Measurements from ENCODE around the gene MPPED1. TPM values are rescaled to one million over a fixed set of nuclear protein-coding genes. Genes with fewer than 3 reads are reported as not detected.
A peak's percentile ranks its signal among the peaks of the same experiment; 100 is the strongest.

Gene MPPED1
- total and polyA plus RNA-seq, 10 donors: 0.02 to 0.13 (median 0.04) TPM; not detected in 6

DNA sequence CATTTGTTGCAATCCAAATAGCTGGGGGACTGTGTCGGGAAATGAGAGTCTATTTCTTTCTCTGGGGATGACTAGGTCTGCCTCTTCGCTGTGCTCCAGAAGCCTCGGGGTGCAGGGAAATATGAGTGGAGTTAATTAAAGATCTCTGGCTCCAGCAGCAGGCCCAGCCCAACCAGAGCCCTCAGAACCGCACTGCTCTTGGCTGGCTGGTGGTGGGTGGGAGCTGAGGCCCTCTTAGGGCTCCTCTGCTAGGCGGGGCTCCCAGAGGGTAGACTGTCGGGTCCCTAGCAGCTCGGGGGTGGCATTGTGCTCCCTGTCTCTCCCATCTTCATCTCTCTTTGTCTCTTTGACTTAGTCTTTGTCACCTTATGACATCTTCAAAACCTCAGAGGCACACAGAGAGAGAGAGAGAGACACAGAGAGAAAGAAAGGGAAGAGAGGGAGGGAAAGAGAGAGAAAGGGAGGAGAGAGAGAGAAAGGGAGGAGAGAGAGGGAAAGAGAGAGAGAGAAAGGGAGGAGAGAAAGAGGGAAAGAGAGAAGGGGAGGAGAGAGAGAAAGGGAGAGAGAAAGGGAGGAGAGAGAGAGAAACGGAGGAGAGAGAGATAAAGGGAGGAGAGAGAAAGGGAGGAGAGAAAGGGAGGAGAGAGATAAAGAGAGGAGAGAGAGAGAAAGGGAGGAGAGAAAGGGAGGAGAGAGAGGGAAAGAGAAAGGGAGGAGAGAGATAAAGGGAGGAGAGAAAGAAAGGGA lies 20.2 kb downstream of the MPPED1 start:
- H3K27me3 ChIP-seq (replicated peaks in 1 of 7): peaks cover 0 to 94% (median 14%) of the 10 kb centered on the region in 7 donors

DNA sequence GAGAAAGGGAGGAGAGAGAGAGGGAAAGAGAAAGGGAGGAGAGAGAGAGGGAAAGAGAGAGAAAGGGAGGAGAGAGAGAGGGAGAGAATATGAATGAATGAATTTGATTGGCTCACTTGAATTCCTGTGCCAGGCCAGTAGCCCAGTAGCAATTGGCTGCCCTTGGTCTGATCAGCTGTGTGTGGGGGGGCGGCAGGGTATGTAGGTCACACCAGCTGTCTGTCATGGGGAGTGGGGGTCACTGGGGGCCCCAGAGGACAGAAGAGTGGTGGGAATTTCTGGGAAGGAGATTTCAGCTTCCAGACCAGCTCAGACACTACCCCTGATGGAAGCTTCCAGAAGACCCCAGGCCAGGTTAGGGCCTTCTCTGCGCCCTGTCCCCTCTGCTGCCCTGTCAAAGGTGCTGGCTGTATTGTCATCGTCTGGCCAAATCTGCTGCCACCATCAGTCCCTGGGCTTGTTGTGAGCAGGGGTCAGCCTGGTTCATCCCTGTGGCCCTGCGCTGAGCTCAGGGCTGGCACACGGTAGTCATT lies 21.1 kb downstream of the MPPED1 start:
- Histone ChIP-seq H3K27me3 (replicated peaks in 1 of 7) (peaks cover 0 to 92% (median 14%) of the 10 kb centered on the region in 7 donors), H3K36me3 (no peaks in the 10 kb centered on the region), H3K9me3 (no peaks in the 10 kb centered on the region), H3K27ac (no peak overlapping the region), H3K4me1 (no peaks in the 10 kb centered on the region), H3K4me3 (no peak overlapping the region)
- TF ChIP-seq, protein P1, sequence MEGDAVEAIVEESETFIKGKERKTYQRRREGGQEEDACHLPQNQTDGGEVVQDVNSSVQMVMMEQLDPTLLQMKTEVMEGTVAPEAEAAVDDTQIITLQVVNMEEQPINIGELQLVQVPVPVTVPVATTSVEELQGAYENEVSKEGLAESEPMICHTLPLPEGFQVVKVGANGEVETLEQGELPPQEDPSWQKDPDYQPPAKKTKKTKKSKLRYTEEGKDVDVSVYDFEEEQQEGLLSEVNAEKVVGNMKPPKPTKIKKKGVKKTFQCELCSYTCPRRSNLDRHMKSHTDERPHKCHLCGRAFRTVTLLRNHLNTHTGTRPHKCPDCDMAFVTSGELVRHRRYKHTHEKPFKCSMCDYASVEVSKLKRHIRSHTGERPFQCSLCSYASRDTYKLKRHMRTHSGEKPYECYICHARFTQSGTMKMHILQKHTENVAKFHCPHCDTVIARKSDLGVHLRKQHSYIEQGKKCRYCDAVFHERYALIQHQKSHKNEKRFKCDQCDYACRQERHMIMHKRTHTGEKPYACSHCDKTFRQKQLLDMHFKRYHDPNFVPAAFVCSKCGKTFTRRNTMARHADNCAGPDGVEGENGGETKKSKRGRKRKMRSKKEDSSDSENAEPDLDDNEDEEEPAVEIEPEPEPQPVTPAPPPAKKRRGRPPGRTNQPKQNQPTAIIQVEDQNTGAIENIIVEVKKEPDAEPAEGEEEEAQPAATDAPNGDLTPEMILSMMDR (IDR thresholded peaks at IDR 0.05 in 8 of 11, conservative IDR thresholded peaks at IDR 0.05 in 3 of 11): no peak
- TF ChIP-seq POLR2AphosphoS5 (IDR thresholded peaks at IDR 0.05) (no peak), POLR2A (IDR thresholded peaks at IDR 0.05) (no peak)
- intact Hi-C loops (cut with DNase I; ENCODE audit: low total_unique reads): no loop called here
- WGBS, 5 donors: 67 to 91% (median 75%) methylated on average over 2 to 5 of the region's 5 CpGs
- DNase-seq: peak; percentile 33

More for the DNA sequence above, 20.2 kb downstream of the MPPED1 start:
- H3K9me3 ChIP-seq: no peaks in the 10 kb centered on the region
- TF ChIP-seq, protein P1 (IDR thresholded peaks at IDR 0.05 in 8 of 11, conservative IDR thresholded peaks at IDR 0.05 in 3 of 11): no peak
- TF ChIP-seq POLR2A (IDR thresholded peaks at IDR 0.05): no peak
- TF ChIP-seq POLR2AphosphoS5 (IDR thresholded peaks at IDR 0.05): no peak
- H3K4me1 ChIP-seq: no peaks in the 10 kb centered on the region
- no peak overlapping the region for H3K4me3 ChIP-seq
- 38 to 59% (median 45%) methylated on average over 8 of the region's 8 CpGs for WGBS, 5 donors
- DNase-seq: peak; percentile 51
- intact Hi-C loops (cut with DNase I; ENCODE audit: low total_unique reads): no loop called here
- H3K27ac ChIP-seq: no peak overlapping the region
- no peaks in the 10 kb centered on the region for H3K36me3 ChIP-seq

DNA sequence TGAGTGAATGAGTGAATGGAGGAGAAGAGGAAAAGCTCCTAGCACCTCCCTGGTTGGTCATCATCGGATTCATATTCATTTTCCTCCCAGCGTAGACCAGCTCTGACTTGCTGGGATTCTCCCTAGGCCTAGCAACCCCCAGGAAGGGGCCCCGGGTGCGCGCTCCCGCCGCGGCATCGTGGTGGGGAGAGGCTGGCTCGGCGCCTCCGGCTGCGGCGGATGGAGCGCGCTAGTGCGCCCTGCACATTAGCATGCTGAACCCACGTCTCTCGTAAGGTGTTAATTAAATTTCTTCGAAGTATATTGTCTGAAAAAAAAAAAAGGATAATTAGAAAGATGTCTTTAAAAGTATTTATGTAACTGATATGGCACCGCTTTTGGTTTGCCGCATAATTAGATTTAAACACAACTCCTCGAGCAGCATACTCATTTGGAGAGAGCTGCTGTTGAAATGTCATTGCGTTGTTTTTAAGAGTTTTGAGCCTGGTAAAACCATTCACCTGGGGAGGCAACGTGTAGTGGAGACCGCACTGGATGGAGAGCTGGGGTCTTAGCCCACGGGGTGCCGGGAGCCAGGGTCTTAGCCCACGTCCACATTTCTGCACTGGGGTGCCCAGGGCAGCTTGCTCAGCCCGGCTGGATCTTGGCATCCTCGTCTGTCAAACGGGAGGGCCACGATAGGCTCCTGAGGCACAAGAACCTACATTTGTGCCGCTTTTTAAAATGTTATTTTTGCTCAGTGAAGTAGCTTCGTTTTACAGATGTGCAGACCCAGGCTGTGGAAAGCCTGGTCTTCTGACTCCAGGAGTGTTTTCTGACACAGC lies 21.8 kb downstream of the MPPED1 start:
- intact Hi-C loops (cut with DNase I; ENCODE audit: low total_unique reads): no loop called here
- Histone ChIP-seq H3K36me3 (no peaks in the 10 kb centered on the region), H3K4me1 (no peaks in the 10 kb centered on the region), H3K9me3 (no peaks in the 10 kb centered on the region), H3K27me3 (replicated peaks in 1 of 7) (peaks cover 0 to 92% (median 14%) of the 10 kb centered on the region in 7 donors), H3K4me3 (no peak overlapping the region), H3K27ac (no peak overlapping the region)
- peak; percentile 49 for DNase-seq
- 82 to 86% (median 83%) methylated on average over 35 of the region's 35 CpGs for WGBS, 5 donors
- TF ChIP-seq POLR2AphosphoS5 (IDR thresholded peaks at IDR 0.05): no peak
- TF ChIP-seq POLR2A (IDR thresholded peaks at IDR 0.05): no peak
- TF ChIP-seq, protein P1 (IDR thresholded peaks at IDR 0.05 in 8 of 11, conservative IDR thresholded peaks at IDR 0.05 in 3 of 11): no peak
